Smooth muscle cell of trachea (primary cell): ENCODE results near the gene SIN3A. TPM values are rescaled to one million over a fixed set of nuclear protein-coding genes. Genes with fewer than 3 reads are reported as not detected.

Source experiments
- total RNA-seq: library from RNA; depleted of rRNA; stranded (reverse); fragments of >200 nt; gene quantifications from 2 replicates; pipeline ENCODE4 v1.2.1, GENCODE V29; 2014

SIN3A gene
- 24.6 and 37.5 TPM in 2 replicates for total RNA-seq

DNA sequence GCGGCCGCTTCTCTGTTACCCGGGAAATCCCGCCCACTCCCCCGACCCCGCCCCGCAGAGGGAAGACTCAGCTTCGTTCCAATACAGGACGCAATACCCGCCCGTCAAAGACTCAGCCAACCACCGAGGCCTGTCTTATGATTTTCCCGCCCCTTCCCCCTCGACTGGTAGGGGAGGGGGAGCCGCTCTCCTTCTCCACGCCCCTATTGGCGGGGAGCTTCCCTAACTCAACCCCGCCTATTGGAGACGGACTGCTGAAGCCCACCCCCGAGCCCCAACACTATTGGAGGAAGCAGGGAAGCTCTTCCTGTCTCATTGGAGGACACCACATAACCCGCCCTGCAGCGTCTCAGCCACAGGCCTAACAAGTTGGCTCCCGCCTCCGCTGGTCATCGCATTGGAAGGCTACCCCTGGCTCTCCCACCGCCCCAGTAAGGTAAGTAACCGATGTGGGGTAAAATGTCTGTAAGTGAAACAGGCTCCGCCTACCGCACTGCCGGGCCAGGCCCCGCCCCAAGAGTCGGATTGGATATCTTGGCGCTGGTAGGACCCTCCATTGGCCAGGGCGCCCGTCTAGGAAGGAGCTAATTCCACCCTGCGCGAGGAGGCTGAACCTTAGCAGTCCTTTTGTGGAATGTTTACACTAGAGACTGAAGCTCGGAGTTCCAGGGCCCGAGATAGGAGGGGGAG, at the start of gene SIN3A:
Gene SIN3A (minus strand): TSS at position 17 of the 690 bp plus-strand sequence. CDS start 21,315 bp downstream, outside the sequence.

DNA sequence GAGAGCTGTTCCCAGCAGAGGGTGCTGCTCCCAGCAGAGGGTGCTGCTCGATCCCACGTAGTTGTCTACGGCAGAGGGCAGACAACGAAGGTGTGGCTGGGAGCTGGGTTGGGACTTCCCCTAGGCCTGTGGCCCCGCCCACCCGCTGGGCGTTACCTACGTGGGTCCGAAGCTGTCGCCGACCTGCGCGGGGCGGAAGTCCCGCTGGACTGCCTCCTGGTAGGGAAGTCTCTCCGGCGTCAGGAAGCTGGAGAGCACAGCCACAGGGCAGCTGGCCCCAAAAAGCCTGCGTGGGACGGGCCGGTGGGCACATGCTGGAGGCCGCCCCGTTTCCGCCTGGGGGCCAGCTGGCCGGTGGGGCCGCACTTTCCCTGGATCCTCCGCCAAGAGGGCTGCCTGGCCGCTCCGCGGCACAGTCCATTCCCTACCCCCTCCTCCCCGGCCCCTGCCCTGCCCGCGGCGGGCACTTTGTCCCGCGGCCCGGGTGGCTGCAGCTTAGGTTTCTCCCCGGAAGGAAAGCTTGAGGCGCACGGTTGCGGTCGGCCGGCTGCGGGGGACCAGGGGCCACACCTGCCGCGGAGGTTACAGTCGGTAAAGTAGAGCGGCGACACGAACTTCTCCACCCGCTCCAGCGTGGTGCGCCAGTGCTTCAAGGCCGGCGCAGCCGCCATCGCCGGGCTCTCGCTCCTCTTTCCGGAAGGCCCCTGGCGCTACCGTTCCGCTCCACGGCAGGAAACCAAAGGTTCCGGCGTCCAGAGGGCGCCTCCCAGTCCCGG, 83.4 kb downstream of the SIN3A start, which contains the start of gene MAN2C1:
Gene MAN2C1 (minus strand): TSS at position 695 of the 776 bp plus-strand sequence. CDS start 24 bp downstream, at position 671.

DNA sequence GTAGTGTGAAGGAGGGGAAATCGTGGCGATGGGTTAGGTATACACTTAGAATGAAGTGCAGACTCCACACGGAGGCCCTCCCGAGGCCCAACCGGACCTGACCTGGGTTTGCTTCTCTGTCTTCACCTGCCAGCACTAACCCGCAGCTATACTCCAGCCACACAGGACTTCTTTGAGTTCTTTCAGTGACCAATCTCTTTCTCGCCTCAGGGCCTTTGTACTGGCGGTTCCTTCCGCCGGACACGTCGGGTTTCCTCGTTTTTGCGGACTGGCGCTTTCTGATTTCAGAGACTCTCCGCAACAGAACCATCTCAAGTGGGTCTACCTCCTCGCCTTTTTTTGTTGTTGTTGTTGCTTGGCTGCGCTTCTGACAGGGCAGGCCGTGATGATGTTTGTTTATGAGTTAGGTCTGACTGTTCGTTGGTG, 104.7 kb downstream of the SIN3A start, which contains the start of gene NEIL1:
Gene NEIL1 (plus strand): TSS at position 244 of the 426 bp plus-strand sequence. CDS start 1,867 bp downstream, outside the sequence.

DNA sequence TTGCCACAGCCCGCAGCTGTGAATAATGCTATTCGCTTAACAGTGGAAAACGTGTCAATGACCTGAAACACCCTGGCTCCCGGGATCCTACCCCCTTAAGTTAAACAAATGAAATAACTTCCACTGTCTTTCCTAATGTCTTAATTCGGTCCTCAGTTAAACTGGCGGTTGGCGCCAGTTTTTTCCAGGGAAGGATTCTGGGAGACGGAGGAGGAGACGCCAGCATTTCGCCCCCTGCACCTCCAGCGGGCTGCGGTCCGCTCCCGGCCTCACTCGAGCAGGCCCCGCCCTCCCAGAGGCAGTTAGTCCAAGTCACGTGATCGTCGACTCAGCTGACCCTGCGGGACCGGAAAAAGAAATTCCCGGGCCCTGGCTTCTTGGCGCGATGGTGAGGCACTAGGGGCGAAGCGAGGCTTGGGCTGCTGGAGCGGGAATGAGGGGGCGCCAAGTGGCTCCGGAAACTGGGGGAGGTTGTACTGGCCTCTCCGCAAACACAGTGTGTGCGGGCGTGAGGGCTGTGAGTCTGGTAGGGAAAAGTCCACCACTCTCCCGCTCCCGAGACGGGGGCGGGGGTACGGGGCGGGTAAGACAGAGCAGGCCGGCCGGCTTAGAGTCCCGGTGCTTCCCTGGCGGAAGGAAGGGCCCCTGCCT, 115.7 kb downstream of the SIN3A start, which contains the start of gene COMMD4:
Gene COMMD4 (plus strand): TSS at position 359 of the 651 bp plus-strand sequence. CDS start 27 bp downstream, at position 386.

Other genes with a start within 250 kb of the SIN3A start
- 3.8 and 4.8 TPM in 2 replicates for gene C15orf39, start 249.8 kb downstream of the SIN3A start, total RNA-seq
- gene GOLGA6C, start 193.4 kb downstream of the SIN3A start, total RNA-seq = 0.15 TPM in 1 of 2 replicates, not detected in the other
- 0.17 TPM in 1 of 2 replicates, not detected in the other for gene GOLGA6D, start 168.9 kb downstream of the SIN3A start, total RNA-seq
- gene COMMD4, start 115.6 kb downstream of the SIN3A start, total RNA-seq = 67.8 and 141 TPM in 2 replicates
- 9.6 and 12.9 TPM in 2 replicates for gene NEIL1, start 104.7 kb downstream of the SIN3A start, total RNA-seq
- gene MAN2C1, start 83.1 kb downstream of the SIN3A start, total RNA-seq = 156 and 175 TPM in 2 replicates
- gene PTPN9, start 127.6 kb upstream of the SIN3A start, total RNA-seq = 22.4 and 24.0 TPM in 2 replicates
- 32.9 and 34.8 TPM in 2 replicates for gene SNUPN, start 174.0 kb upstream of the SIN3A start, total RNA-seq
- 74.8 and 75.0 TPM in 2 replicates for gene IMP3, start 188.5 kb upstream of the SIN3A start, total RNA-seq
- gene SNX33, start 196.2 kb upstream of the SIN3A start, total RNA-seq = 21.4 and 37.2 TPM in 2 replicates